Right atrium auricular region (tissue), 2 donors: Measurements from ENCODE around the gene MPPE1. TPM values are rescaled to one million over a fixed set of nuclear protein-coding genes. Genes with fewer than 3 reads are reported as not detected.
A peak's percentile ranks its signal among the peaks of the same experiment; 100 is the strongest.

Experiments used
- DNase-seq: peaks from one replicate; pipeline ENCODE4 v3.0.0-alpha.2; 2019; ENCODE audit warnings: low spot score
- H3K27ac ChIP-seq, 2 donors: fragments of 200-600 bp; sonication (generic); 1 replicate in 1 of 2; 2 replicates in 1 of 2; pipeline ENCODE4 v1.5.1; 2016 to 2019
- H3K27me3 ChIP-seq, 2 donors: fragments of 200-600 bp; sonication (generic); one replicate each; pipeline versions ENCODE4 v1.5.1 to v1.6.0; 2017 to 2019
- H3K36me3 ChIP-seq: fragments of 200-600 bp; sonication (generic); one replicate; pipeline ENCODE4 v1.5.1; 2016
- H3K4me1 ChIP-seq, 2 donors: fragments of 200-600 bp; sonication (generic); one replicate each; pipeline versions ENCODE4 v1.5.1 to v1.6.0; 2017 to 2019
- H3K4me3 ChIP-seq, 2 donors: fragments of 200-600 bp; sonication (generic); 1 replicate in 1 of 2; 2 replicates in 1 of 2; pipeline ENCODE4 v1.5.1; 2017 to 2019; ENCODE audit warnings: mild to moderate bottlenecking in 1 of 2, moderate library complexity in 1 of 2
- H3K9me3 ChIP-seq, 2 donors: fragments of 200-600 bp; sonication (generic); one replicate each; pipeline ENCODE4 v1.5.1; 2019
- total RNA-seq, 2 donors: library from RNA; depleted of rRNA; stranded (reverse); fragments of >200 nt; gene quantifications; one replicate each; pipeline ENCODE4 v1.1.0, GENCODE V29; 2016
- TF ChIP-seq, protein P1 (sequence below), 2 donors: fragments of 200-600 bp; sonication (generic); IDR thresholded peaks; one replicate each; pipeline ENCODE4 v1.5.1; 2019; ENCODE audit warnings: antibody characterized with exemption in 2 of 2

MPPE1 gene
- total RNA-seq, 2 donors from 2014 or later: 18.7 to 28.9 TPM

DNA sequence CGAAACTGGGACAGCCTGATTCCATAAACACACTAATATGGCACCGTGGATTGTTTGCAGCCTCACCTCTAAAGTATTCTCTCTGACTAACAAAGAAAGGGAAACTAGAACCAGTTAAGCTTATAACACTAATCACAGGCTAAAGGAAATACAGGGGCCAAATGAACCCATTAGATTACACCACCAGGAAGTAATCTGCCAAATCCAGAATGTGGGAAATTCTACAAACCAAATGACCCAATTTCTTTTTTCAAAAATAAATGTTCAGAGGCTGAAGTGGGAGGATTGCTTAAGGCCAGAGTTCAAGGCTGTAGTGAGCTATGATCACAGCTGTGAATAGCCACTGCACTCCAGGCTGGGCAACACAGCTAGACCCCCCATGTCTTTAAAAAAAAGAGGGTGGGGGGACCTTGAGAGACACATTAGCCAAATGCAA lies 1.5 kb upstream of the MPPE1 start:
- Histone ChIP-seq H3K9me3 (no peaks in the 10 kb centered on the region), H3K36me3 (peaks cover 10% of the 10 kb centered on the region), H3K27ac (peak overlapping the region; percentile 99 to 100), H3K4me1 (peaks cover 0 to 19% of the 10 kb centered on the region in 2 donors), H3K27me3 (no peaks in the 10 kb centered on the region), H3K4me3 (peak overlapping the region; percentile 78 to 85)
- no peak for DNase-seq
- TF ChIP-seq, protein P1, sequence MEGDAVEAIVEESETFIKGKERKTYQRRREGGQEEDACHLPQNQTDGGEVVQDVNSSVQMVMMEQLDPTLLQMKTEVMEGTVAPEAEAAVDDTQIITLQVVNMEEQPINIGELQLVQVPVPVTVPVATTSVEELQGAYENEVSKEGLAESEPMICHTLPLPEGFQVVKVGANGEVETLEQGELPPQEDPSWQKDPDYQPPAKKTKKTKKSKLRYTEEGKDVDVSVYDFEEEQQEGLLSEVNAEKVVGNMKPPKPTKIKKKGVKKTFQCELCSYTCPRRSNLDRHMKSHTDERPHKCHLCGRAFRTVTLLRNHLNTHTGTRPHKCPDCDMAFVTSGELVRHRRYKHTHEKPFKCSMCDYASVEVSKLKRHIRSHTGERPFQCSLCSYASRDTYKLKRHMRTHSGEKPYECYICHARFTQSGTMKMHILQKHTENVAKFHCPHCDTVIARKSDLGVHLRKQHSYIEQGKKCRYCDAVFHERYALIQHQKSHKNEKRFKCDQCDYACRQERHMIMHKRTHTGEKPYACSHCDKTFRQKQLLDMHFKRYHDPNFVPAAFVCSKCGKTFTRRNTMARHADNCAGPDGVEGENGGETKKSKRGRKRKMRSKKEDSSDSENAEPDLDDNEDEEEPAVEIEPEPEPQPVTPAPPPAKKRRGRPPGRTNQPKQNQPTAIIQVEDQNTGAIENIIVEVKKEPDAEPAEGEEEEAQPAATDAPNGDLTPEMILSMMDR (IDR thresholded peaks at IDR 0.05): no peak

DNA sequence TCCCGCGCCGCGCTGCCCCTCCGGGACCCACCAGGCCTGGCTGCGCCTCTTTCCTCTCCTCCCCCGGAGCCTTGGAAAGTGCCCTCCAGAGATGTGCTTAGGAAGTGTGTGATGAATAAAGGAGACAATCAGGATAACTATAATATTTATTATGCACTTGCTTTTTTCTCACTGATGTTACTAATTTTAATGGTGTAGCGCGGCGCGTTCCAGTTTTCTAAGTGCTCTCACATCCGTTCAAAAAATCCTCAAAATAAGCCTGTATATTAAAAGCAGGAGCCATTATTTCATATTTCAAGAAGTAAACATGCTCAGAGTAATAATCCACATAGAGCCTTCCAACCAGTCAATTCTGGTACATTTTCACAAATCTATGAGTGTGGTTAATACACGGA lies 941 bp upstream of the MPPE1 start:
- Histone ChIP-seq H3K9me3 (no peaks in the 10 kb centered on the region), H3K36me3 (peaks cover 12% of the 10 kb centered on the region), H3K27ac (peak overlapping the region; percentile 99 to 100), H3K27me3 (no peaks in the 10 kb centered on the region), H3K4me3 (peak overlapping the region; percentile 78 to 85), H3K4me1 (peaks cover 0 to 19% of the 10 kb centered on the region in 2 donors)
- DNase-seq: no peak
- TF ChIP-seq, protein P1 (IDR thresholded peaks at IDR 0.05): no peak

DNA sequence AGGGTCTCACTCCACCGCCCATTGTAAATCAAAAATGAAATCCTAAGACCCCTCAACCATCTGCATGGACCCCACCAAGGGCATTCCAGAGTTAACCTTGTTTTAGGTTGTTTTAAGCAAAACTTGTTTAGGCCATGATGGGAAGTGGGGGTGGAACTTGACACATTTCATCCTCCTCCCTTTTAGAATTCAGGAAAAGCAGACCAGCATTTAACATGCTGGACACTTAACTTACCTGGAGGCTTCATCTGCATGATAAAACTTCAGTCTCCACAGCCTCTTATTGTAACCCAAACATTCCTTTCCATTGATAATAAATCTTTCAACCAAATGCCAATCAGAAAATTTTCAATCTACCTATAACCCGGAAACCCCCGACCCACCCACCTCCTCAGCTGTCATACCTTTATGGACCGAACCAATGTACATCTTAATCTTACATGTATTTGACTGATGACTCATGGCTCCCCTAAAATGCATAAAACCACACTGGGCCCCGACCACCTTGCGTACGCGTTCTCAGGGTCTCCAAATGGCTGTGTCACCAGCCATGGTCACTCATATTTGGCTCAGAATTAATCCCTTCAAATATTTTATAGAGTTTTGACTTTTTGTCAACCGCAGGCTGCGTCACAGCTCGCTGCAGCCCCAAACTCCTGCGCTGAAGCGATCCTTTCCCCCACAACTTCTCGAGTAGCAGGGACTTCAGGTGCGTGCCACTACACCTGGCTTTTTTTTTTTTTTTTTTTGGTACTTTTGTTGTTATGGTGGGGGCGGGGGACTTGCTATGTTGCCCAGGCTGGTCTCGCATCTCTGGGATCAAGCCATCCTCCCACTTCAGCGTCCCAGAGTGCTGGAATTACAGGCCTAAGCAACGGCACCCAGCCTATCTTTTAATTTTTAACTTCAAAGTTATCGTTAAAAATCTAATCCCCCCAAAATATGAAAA lies 917 bp downstream of the MPPE1 start:
- Histone ChIP-seq H3K27ac (peak overlapping the region; percentile 99 to 100), H3K9me3 (no peaks in the 10 kb centered on the region), H3K36me3 (peaks cover 16% of the 10 kb centered on the region), H3K4me1 (peaks cover 0 to 19% of the 10 kb centered on the region in 2 donors), H3K4me3 (peak overlapping the region; percentile 78 to 85), H3K27me3 (no peaks in the 10 kb centered on the region)
- TF ChIP-seq, protein P1 (IDR thresholded peaks at IDR 0.05): no peak
- DNase-seq: no peak

DNA sequence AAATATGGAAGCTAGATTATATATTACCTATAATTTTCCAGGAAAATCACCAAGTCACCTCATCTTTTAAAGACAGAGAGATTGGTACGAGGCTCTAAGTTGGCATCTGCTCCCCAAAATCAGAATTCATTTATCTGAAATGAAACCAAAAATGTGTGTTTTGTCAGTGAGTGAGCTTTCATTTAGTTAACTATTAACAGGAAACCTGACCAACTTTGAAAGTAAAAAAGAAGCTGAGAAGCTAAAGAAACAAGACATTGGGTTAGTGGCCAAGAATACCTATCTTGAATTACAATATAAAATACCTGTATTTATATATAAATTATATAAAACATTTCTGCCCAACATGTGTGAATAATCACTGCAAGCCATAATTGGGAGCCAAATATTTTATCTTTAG lies 1.9 kb downstream of the MPPE1 start:
- Histone ChIP-seq H3K4me1 (peaks cover 0 to 19% of the 10 kb centered on the region in 2 donors), H3K27me3 (no peaks in the 10 kb centered on the region), H3K36me3 (peaks cover 16% of the 10 kb centered on the region), H3K9me3 (no peaks in the 10 kb centered on the region), H3K27ac (no peak overlapping the region), H3K4me3 (no peak overlapping the region)
- DNase-seq: no peak
- TF ChIP-seq, protein P1 (IDR thresholded peaks at IDR 0.05): no peak

DNA sequence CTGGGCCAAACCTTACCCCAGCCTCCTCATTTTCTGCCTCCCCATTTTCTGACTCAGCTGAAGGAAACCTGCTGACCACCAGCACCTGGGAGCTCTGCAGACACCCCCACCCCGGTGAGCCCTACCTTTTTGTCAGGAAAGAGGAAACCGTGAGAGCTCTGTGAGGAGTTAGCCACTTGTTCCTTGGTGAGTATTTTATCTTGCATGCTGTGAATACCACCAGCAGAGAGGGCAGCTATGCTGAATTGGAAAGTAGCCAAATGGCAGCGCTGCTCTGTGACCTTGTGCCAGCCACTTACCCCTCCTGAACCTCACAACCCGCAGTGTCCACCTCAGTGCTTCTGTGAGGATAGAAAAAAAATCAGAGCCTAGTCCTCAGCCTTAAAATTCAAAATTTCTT lies 2.5 kb downstream of the MPPE1 start:
- Histone ChIP-seq H3K4me3 (no peak overlapping the region), H3K27me3 (no peaks in the 10 kb centered on the region), H3K27ac (no peak overlapping the region), H3K36me3 (peaks cover 16% of the 10 kb centered on the region), H3K4me1 (peaks cover 0 to 19% of the 10 kb centered on the region in 2 donors), H3K9me3 (no peaks in the 10 kb centered on the region)
- no peak for DNase-seq
- TF ChIP-seq, protein P1 (IDR thresholded peaks at IDR 0.05): no peak
